MCF 10A (cell line): Measurements from ENCODE around the gene GSG1L. TPM values are rescaled to one million over a fixed set of nuclear protein-coding genes. Genes with fewer than 3 reads are reported as not detected.
A peak's percentile ranks its signal among the peaks of the same experiment; 100 is the strongest.

Experiments used
- BruUV-seq: library from RNA; stranded (reverse); fragments of 400-500 nt; replicated peaks from 2 replicates; lab custom pipeline; 2021; lab: Mats Ljungman, UMichigan
- CTCF ChIA-PET: fragments of 300-600 bp; sonication (Branson Sonifier 250); formaldehyde crosslinking; extraction: SDS; loops from one replicate; lab custom pipeline; 2021; ENCODE audit warnings: antibody characterized with exemption, inconsistent platforms; lab: Yijun Ruan, JAX
- POLR2A ChIA-PET: fragments of 300-600, 350-650 bp; sonication (Branson Sonifier 250); formaldehyde crosslinking; extraction: SDS; loops from one replicate; lab custom pipeline; 2020; ENCODE audit warnings: antibody characterized with exemption, inconsistent platforms; lab: Yijun Ruan, JAX
- DNase-seq: peaks from one replicate; pipeline ENCODE4 v3.0.0-alpha.2; 2018; ENCODE audit not compliant: unreplicated experiment
- H3K27ac Mint-ChIP-seq: one replicate; pipeline ENCODE4 v1.8.0; 2022; ENCODE audit warnings: mild to moderate bottlenecking, low read depth, mixed read lengths; ENCODE audit not compliant: unreplicated experiment
- H3K27me3 Mint-ChIP-seq: one replicate; pipeline ENCODE4 v1.8.0; 2022; ENCODE audit warnings: mixed read lengths; ENCODE audit not compliant: insufficient read depth, unreplicated experiment
- H3K36me3 Mint-ChIP-seq: one replicate; pipeline ENCODE4 v1.8.0; 2022; ENCODE audit warnings: mild to moderate bottlenecking, moderate library complexity, mixed read lengths; ENCODE audit not compliant: insufficient read depth, unreplicated experiment
- H3K4me1 Mint-ChIP-seq: one replicate; pipeline ENCODE4 v1.8.0; 2022; ENCODE audit warnings: mixed read lengths; ENCODE audit not compliant: insufficient read depth, unreplicated experiment
- H3K4me3 Mint-ChIP-seq: one replicate; pipeline ENCODE4 v1.8.0; 2022; ENCODE audit warnings: mild to moderate bottlenecking, moderate library complexity, mixed read lengths; ENCODE audit not compliant: unreplicated experiment
- H3K9me3 Mint-ChIP-seq: one replicate; pipeline ENCODE4 v1.8.0; 2022; ENCODE audit warnings: mixed read lengths; ENCODE audit not compliant: unreplicated experiment
- intact Hi-C: fragments of 100-400 bp; cut with micrococcal nuclease; formaldehyde crosslinking; loops from 2 replicates; pipeline ENCODE4 v1.14.1; 2022
- total RNA-seq: library from RNA; stranded (reverse); gene quantifications from 2 replicates; pipeline ENCODE4 v1.2.3, GENCODE V29; 2022
- TF ChIP-seq, protein P1 (sequence below): fragments of 200-600 bp; IDR thresholded peaks from one replicate; pipeline ENCODE4 v1.8.0; 2022; ENCODE audit warnings: antibody characterized with exemption, mild to moderate bottlenecking; ENCODE audit not compliant: unreplicated experiment

GSG1L gene
- total RNA-seq, 1 experiment from 2014 or later: not detected

GRCh38 chr16:27841911-27842310 lies 221.6 kb downstream of the GSG1L start:
- no peaks in the 10 kb centered on the region for H3K36me3 Mint-ChIP-seq
- H3K27me3 Mint-ChIP-seq: peaks cover 5% of the 10 kb centered on the region
- DNase-seq: no peak
- no peak overlapping the region for H3K4me3 Mint-ChIP-seq
- no peaks in the 10 kb centered on the region for H3K4me1 Mint-ChIP-seq
- TF ChIP-seq, protein P1, sequence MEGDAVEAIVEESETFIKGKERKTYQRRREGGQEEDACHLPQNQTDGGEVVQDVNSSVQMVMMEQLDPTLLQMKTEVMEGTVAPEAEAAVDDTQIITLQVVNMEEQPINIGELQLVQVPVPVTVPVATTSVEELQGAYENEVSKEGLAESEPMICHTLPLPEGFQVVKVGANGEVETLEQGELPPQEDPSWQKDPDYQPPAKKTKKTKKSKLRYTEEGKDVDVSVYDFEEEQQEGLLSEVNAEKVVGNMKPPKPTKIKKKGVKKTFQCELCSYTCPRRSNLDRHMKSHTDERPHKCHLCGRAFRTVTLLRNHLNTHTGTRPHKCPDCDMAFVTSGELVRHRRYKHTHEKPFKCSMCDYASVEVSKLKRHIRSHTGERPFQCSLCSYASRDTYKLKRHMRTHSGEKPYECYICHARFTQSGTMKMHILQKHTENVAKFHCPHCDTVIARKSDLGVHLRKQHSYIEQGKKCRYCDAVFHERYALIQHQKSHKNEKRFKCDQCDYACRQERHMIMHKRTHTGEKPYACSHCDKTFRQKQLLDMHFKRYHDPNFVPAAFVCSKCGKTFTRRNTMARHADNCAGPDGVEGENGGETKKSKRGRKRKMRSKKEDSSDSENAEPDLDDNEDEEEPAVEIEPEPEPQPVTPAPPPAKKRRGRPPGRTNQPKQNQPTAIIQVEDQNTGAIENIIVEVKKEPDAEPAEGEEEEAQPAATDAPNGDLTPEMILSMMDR: no peak
- intact Hi-C loops: no loop called here
- ChIA-PET CTCF (no interaction called here), POLR2A (interaction anchor here (0.6 kb wide), 1 partner anchor 12 kb away, joined by 4 read pairs; no protein-coding TSS in a partner anchor)
- no peak overlapping the region for H3K27ac Mint-ChIP-seq
- no peaks in the 10 kb centered on the region for H3K9me3 Mint-ChIP-seq
- no TSS peak for BruUV-seq

- Mint-ChIP-seq H3K27me3 (peaks cover 12% of the 10 kb centered on the region), H3K4me1 (no peaks in the 10 kb centered on the region), H3K36me3 (no peaks in the 10 kb centered on the region), H3K27ac (no peak overlapping the region), H3K9me3 (no peaks in the 10 kb centered on the region), H3K4me3 (no peak overlapping the region)
- DNase-seq: no peak
- intact Hi-C loops: no loop called here
- BruUV-seq: no TSS peak
- ChIA-PET POLR2A (no interaction called here), CTCF (no interaction called here)
- TF ChIP-seq, protein P1: no peak
Measured at GRCh38 chr16:27841061-27841801, 222.3 kb downstream of the GSG1L start.

DNA sequence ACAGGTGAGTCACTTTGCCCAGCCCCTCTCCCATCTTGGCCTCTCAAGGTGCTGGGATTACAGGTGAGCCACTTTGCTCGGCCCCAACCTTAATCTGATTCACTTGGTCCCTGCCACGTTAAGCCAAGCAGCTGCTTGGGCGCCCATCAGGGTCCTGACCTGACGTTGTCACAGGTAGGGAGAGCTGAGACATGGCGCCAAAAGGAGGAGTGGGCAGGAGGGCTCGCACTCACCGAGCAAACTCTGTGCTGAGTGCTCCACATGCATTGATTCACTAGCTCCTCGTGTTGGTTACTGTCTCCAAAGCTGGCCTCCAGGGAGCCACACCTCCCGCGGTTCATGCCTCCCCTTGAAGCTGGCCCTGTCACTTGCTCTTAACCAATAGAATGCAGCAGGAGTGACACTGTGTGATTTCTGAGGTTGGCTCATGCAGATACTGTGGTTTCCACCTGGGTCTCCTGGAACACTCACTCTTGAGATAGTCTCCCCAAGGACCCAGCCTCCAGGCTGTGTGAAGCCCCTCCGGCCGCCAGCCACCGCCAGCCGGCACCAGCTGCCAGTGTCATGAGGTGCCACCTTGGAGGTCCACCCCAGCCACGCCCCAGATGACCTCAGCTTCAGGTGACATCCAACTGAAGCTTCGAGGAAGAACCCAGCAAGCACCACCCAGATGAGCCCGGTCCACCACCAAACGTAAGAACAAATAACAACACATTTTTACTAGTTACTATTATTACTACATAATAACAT lies 223.0 kb downstream of the GSG1L start:
- ChIA-PET POLR2A (no interaction called here), CTCF (no interaction called here)
- intact Hi-C loops: no loop called here
- Mint-ChIP-seq H3K27me3 (peaks cover 19% of the 10 kb centered on the region), H3K4me1 (no peaks in the 10 kb centered on the region), H3K27ac (no peak overlapping the region), H3K36me3 (no peaks in the 10 kb centered on the region), H3K9me3 (no peaks in the 10 kb centered on the region), H3K4me3 (no peak overlapping the region)
- TF ChIP-seq, protein P1: no peak
- no peak for DNase-seq
- BruUV-seq: no TSS peak

- CTCF ChIA-PET: no interaction called here
- Mint-ChIP-seq H3K27ac (no peak overlapping the region), H3K4me3 (no peak overlapping the region), H3K4me1 (no peaks in the 10 kb centered on the region), H3K27me3 (peaks cover 30% of the 10 kb centered on the region), H3K9me3 (no peaks in the 10 kb centered on the region), H3K36me3 (no peaks in the 10 kb centered on the region)
- TF ChIP-seq, protein P1: no peak
- peak; percentile 1 for DNase-seq
- intact Hi-C loops: no loop called here
- POLR2A ChIA-PET: no interaction called here
- BruUV-seq: no TSS peak
Measured at GRCh38 chr16:27839419-27839818, 224.1 kb downstream of the GSG1L start.
